Psoas muscle (tissue), 8 donors: ENCODE measurements around the gene ATP8A2. TPM values are rescaled to one million over a fixed set of nuclear protein-coding genes. Genes with fewer than 3 reads are reported as not detected.

Source experiments
- ATAC-seq, 4 donors: fragments of 200-7000 bp; cut with Tn5 transposase; one replicate each; pipeline ENCODE4 v1.9.1; 2020; ENCODE audit warnings: moderate library complexity in 3 of 4, mild to moderate bottlenecking in 2 of 4
- DNase-seq, 2 donors: peaks; one replicate each; pipeline ENCODE4 v3.0.0-alpha.2; 2020
- H3K27ac ChIP-seq: fragments of 200-600 bp; one replicate; pipeline ENCODE4 v1.8.0; 2022
- H3K27me3 ChIP-seq, 3 donors: fragments of 200-600 bp in 1 of 3; one replicate each; pipeline versions ENCODE4 v1.6.1 to v1.8.0; 2013 to 2022; ENCODE audit warnings: low read length in 2 of 3, mild to moderate bottlenecking in 2 of 3, moderate library complexity in 1 of 3; ENCODE audit not compliant: insufficient read depth in 3 of 3
- H3K36me3 ChIP-seq, 2 donors: fragments of 200-600 bp in 1 of 2; one replicate each; pipeline versions ENCODE4 v1.6.1 to v1.8.0; 2013 to 2022; ENCODE audit warnings: low read depth in 1 of 2, mild to moderate bottlenecking in 1 of 2, moderate library complexity in 1 of 2; ENCODE audit not compliant: insufficient read depth in 1 of 2
- H3K4me1 ChIP-seq: fragments of 200-600 bp; one replicate; pipeline ENCODE4 v1.8.0; 2022
- H3K4me3 ChIP-seq: fragments of 200-600 bp; one replicate; pipeline ENCODE4 v1.8.0; 2022; ENCODE audit warnings: mild to moderate bottlenecking
- H3K9me3 ChIP-seq: fragments of 200-600 bp; one replicate; pipeline ENCODE4 v1.8.0; 2022
- WGBS, 3 donors: extraction: QIAGEN DNeasy Blood & Tissue Kit; methylation state at CpG; one replicate each; pipeline versions ENCODE4 v1.1.6 to v1.1.7; 2013; 5-methylcytosine and 5-hydroxymethylcytosine counted together
- intact Hi-C, 2 donors: fragments of 100-400 bp; cut with DNase I; formaldehyde crosslinking; loops; one replicate each; pipeline versions ENCODE4 v1.11.0 to v1.14.2; 2022
- polyA plus RNA-seq, 3 donors: library from polyadenylated mRNA; stranded (reverse); fragments of 200-250 nt; gene quantifications; one replicate each; pipeline ENCODE4 v1.2.3, GENCODE V29; 2013
- total RNA-seq, 4 donors: library from RNA; stranded (reverse); fragmentation: NEBNext Ultra II Directional in 2 of 4; extraction: Animal tissue kit (Norgen Biotek cat#: 25700) in 2 of 4; gene quantifications; one replicate each; pipeline versions ENCODE4 v1.2.1 to v1.2.4, GENCODE V29; 2021 to 2023
- TF ChIP-seq, protein P1 (sequence below): fragments of 200-600 bp; IDR thresholded peaks from one replicate; pipeline ENCODE4 v1.8.0; 2022; ENCODE audit warnings: antibody characterized with exemption
- donor health status: healthy with polysubstance abuse.
- donor health status: DM: no; HTN: no; CAD: no; lungs with moderate emphysema.
- donor health status: Bipolar disorder and iron deficiency.
- donor health status: healthy.
- donor health status: DM: yes; HTN: yes; CAD: no.
- donor health status: DM: no; HTN: no; CAD: no.
- donor health status: DM: no; HTN: no; CAD: no.
- donor health status: DM: yes; HTN: yes; CAD: no.

Gene ATP8A2
- total and polyA plus RNA-seq, 7 donors, result 0.02 to 0.22 (median 0.04) TPM; not detected in 2

DNA sequence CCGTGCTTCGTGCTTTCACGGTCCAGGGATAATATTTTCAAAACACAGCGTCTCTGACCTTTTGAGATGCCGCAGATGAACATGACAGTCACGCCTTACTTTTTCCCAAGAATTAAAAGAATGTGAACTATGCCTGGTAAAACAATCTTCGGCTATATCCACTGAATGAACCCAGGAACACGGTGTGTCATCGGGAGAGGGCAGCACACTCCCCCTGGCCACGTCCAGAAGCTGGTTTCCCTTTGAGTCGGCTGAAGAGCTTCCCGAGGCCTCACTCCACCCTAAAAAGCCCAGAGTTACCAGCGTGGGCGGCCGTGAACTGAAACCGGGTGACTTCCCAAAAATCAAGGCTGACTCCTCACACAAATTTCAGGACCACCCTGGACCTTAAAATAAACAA lies 702.9 kb downstream of the ATP8A2 start:
- no peaks in the 10 kb centered on the region for H3K4me1 ChIP-seq
- peaks cover 0 to 2% (median 0%) of the 10 kb centered on the region in 3 donors for H3K27me3 ChIP-seq
- 17 to 34% (median 24%) methylated on average over 16 of the region's 16 CpGs for WGBS, 3 donors
- intact Hi-C loops, result loop anchor here in 1 of 2 donors (10.0 kb wide), 1 partner anchor 1070 kb away; no protein-coding TSS in a partner anchor
- no peak overlapping the region for H3K27ac ChIP-seq
- ATAC-seq, result no peak
- H3K4me3 ChIP-seq, result no peak overlapping the region
- TF ChIP-seq, protein P1, sequence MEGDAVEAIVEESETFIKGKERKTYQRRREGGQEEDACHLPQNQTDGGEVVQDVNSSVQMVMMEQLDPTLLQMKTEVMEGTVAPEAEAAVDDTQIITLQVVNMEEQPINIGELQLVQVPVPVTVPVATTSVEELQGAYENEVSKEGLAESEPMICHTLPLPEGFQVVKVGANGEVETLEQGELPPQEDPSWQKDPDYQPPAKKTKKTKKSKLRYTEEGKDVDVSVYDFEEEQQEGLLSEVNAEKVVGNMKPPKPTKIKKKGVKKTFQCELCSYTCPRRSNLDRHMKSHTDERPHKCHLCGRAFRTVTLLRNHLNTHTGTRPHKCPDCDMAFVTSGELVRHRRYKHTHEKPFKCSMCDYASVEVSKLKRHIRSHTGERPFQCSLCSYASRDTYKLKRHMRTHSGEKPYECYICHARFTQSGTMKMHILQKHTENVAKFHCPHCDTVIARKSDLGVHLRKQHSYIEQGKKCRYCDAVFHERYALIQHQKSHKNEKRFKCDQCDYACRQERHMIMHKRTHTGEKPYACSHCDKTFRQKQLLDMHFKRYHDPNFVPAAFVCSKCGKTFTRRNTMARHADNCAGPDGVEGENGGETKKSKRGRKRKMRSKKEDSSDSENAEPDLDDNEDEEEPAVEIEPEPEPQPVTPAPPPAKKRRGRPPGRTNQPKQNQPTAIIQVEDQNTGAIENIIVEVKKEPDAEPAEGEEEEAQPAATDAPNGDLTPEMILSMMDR, result no peak
- no peak for DNase-seq
- H3K36me3 ChIP-seq, result no peaks in the 10 kb centered on the region
- H3K9me3 ChIP-seq, result no peaks in the 10 kb centered on the region

Other genes starting within 250 kb of the ATP8A2 start
- gene AMER2, start 199.7 kb upstream of the ATP8A2 start, total RNA-seq, result under 1 TPM in 1 of 4 donors, not detected in 3; 0.04 TPM
- gene AMER2, start 199.7 kb upstream of the ATP8A2 start, polyA plus RNA-seq, result under 1 TPM in 2 of 3 donors, not detected in 1; 0.01 to 0.08 TPM
- gene MTMR6, start 84.5 kb upstream of the ATP8A2 start, total RNA-seq, result 10 to 100 TPM; 13.6 to 15.8 (median 15.6) TPM
- 10 to 100 TPM in 1 of 3 donors, 1 to 10 TPM in 2; 7.7 to 22.9 (median 9.6) TPM for gene MTMR6, start 84.5 kb upstream of the ATP8A2 start, polyA plus RNA-seq
- gene NUP58, start 70.3 kb upstream of the ATP8A2 start, total RNA-seq, result 10 to 100 TPM; 24.2 to 35.6 (median 33.8) TPM
- 10 to 100 TPM; 11.2 to 40.0 (median 27.4) TPM for gene NUP58, start 70.3 kb upstream of the ATP8A2 start, polyA plus RNA-seq